Stimulated activated CD8-positive, alpha-beta memory T cell treated with anti-CD3 and anti-CD28 coated beads, Interleukin-15, amount 100 ng/mL, for 48 hours (primary cell): ENCODE results near the gene RPL3.

Experiments
- DNase-seq, 2 donors: peaks; one replicate each; pipeline ENCODE4 v3.0.0-alpha.2; 2020; ENCODE audit warnings: low read depth in 2 of 2

Gene RPL3

GRCh38 chr22:39283322-39284141 is 35.9 kb downstream of the RPL3 start:
- no peak for DNase-seq

GRCh38 chr22:39282645-39283321 is 36.6 kb downstream of the RPL3 start:
- DNase-seq, result no peak

GRCh38 chr22:39281126-39281525 is 38.3 kb downstream of the RPL3 start:
- no peak for DNase-seq

GRCh38 chr22:39280250-39280649 is 39.2 kb downstream of the RPL3 start:
- DNase-seq, result no peak

GRCh38 chr22:39279170-39279850 is 40.1 kb downstream of the RPL3 start:
- no peak for DNase-seq

- no peak for DNase-seq
Measured at GRCh38 chr22:39278040-39278439, 41.4 kb downstream of the RPL3 start.

- DNase-seq, result no peak
Measured at GRCh38 chr22:39277142-39277607, 42.2 kb downstream of the RPL3 start.

GRCh38 chr22:39276440-39277141 is 42.8 kb downstream of the RPL3 start:
- no peak for DNase-seq

GRCh38 chr22:39275814-39276439 is 43.5 kb downstream of the RPL3 start:
- no peak for DNase-seq

GRCh38 chr22:39273950-39274887 is 45.2 kb downstream of the RPL3 start:
- no peak for DNase-seq

- DNase-seq, result no peak
Measured at GRCh38 chr22:39270792-39271191, 48.6 kb downstream of the RPL3 start.

- no peak for DNase-seq
Measured at GRCh38 chr22:39270280-39270679, 49.1 kb downstream of the RPL3 start.

- no peak for DNase-seq
Measured at GRCh38 chr22:39269095-39269790, 50.2 kb downstream of the RPL3 start.

- no peak for DNase-seq
Measured at GRCh38 chr22:39268645-39269044, 50.8 kb downstream of the RPL3 start.

- DNase-seq, result no peak
Measured at GRCh38 chr22:39267974-39268373, 51.4 kb downstream of the RPL3 start.

- DNase-seq, result peak in 1 of 2 donors; percentile 51
Measured at GRCh38 chr22:39266398-39267030, 52.9 kb downstream of the RPL3 start.

GRCh38 chr22:39265143-39265886 is 54.1 kb downstream of the RPL3 start:
- DNase-seq, result no peak

GRCh38 chr22:39264349-39265038 is 54.9 kb downstream of the RPL3 start:
- no peak for DNase-seq
